Measurements from ENCODE around the gene MAP7. TPM values are rescaled to one million over a fixed set of nuclear protein-coding genes. Genes with fewer than 3 reads are reported as not detected.

MAP7 gene
- total RNA-seq, 6 experiments from 2014 or later: 0.14 to 0.65 (median 0.51) TPM

DNA sequence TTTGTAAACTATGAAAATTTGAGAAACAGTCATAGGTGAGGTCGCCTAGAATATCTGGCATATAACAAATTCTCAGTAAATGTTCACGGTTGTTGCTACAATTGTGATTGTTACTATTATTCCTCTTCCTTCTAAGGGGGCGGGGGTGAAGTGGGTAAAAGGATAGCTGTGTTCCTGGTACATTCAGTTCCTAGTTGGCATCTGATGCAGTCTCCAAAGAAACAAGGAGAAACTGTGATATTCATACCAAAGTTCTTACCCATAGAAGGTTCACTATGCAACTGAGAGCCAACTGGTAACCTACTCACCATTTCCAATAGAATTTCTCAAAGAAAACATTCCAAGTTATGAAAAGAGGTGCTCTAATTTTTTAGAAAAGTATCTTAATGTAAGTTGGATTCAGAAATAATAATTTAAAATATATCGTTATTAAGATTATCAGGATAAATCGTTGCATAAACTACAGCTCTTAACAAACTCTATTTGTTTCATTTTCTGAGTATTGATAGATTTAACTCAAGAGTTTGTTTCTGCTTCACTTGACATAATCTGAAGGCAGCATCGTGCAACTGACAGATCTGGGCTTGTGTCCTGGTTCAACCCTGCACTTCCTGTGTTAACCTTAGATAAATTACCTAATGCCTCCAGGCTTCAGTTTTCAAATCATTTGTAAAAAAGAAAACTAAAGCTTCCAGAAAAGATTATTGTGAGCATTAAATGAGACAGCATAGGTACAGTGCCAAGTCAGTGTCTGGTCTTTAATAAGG lies 13.3 kb upstream of the MAP7 start:
- Mint-ChIP-seq H3K36me3 (ENCODE audit: low read depth) (0 out of 2 replicates have a peak, but pooled peaks cover 8% of the 10 kb centered on the region), H3K27ac (no peak overlapping the region; the same call in 1 of the 2 replicates), H3K4me3 (no peak overlapping the region), H3K4me1 (ENCODE audit: low read depth) (no peaks in the 10 kb centered on the region), H3K27me3 (ENCODE audit: insufficient read depth) (no peaks in the 10 kb centered on the region; the same call in 1 of the 2 replicates), H3K9me3 (no peaks in the 10 kb centered on the region)
- DNase-seq: no peak
- TF ChIP-seq, protein P1, sequence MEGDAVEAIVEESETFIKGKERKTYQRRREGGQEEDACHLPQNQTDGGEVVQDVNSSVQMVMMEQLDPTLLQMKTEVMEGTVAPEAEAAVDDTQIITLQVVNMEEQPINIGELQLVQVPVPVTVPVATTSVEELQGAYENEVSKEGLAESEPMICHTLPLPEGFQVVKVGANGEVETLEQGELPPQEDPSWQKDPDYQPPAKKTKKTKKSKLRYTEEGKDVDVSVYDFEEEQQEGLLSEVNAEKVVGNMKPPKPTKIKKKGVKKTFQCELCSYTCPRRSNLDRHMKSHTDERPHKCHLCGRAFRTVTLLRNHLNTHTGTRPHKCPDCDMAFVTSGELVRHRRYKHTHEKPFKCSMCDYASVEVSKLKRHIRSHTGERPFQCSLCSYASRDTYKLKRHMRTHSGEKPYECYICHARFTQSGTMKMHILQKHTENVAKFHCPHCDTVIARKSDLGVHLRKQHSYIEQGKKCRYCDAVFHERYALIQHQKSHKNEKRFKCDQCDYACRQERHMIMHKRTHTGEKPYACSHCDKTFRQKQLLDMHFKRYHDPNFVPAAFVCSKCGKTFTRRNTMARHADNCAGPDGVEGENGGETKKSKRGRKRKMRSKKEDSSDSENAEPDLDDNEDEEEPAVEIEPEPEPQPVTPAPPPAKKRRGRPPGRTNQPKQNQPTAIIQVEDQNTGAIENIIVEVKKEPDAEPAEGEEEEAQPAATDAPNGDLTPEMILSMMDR (IDR thresholded peaks at IDR 0.05): no peak

DNA sequence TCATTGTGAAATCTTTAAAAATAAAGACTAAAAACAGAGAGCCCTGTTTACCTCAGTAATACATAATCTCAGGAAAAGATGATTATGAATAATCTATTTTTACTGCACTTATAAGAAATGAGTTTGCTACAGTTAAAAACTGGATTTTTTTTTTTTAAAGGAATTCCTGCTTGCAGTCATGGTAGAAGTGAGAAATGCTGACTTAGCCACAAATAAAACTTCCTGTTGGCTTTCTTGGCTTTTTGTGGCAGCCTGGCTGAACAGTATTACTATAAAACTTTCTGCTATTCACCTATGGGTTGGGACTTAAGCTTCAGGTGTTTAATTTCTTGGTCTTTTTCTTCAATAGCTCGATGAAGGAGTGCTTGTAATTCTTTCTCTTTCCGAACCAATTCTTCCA lies 12.0 kb upstream of the MAP7 start:
- no peak for DNase-seq
- H3K4me3 Mint-ChIP-seq: no peak overlapping the region
- TF ChIP-seq, protein P1 (IDR thresholded peaks at IDR 0.05): no peak
- 0 out of 2 replicates have a peak, but pooled peaks cover 8% of the 10 kb centered on the region for H3K36me3 Mint-ChIP-seq (ENCODE audit: low read depth)
- H3K4me1 Mint-ChIP-seq (ENCODE audit: low read depth): no peaks in the 10 kb centered on the region
- H3K9me3 Mint-ChIP-seq: no peaks in the 10 kb centered on the region
- H3K27ac Mint-ChIP-seq: no peak overlapping the region
- no peaks in the 10 kb centered on the region; the same call in 1 of the 2 replicates for H3K27me3 Mint-ChIP-seq (ENCODE audit: insufficient read depth)

DNA sequence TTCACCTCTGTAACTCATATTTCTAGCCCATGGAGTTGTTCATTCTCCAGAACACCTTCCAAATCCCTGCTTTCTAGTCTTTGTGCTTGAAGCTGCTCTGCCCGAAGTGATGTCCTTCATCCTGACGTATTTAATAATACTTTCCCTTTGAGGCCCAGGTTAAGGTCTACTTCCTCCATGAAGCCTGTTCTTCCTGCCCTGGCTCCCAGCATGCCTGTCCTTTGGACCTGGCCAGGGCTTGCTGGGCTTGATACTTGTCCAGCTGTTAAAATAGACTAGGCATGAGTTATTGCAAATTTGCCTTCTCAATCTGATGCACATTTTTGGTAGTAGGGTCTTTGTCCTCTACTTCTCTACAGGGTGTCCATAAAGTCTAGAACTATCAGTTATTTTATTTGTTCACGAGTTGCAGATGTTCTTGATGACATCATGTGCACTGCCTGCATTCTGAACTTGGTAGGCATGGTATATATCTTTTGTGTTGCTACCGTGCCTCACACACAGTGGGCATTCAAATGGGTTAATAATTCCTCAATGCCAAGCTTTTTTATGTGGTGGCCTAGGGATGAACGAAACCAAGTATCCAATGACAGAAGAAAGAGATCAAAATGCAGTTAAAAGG lies 3.1 kb upstream of the MAP7 start:
- Mint-ChIP-seq H3K9me3 (no peaks in the 10 kb centered on the region), H3K4me1 (ENCODE audit: low read depth) (no peaks in the 10 kb centered on the region; the same call in 1 of the 2 replicates), H3K4me3 (no peak overlapping the region), H3K27me3 (ENCODE audit: insufficient read depth) (peaks cover 8% of the 10 kb centered on the region; the same call in 1 of the 2 replicates), H3K36me3 (ENCODE audit: low read depth) (no peaks in the 10 kb centered on the region), H3K27ac (no peak overlapping the region)
- TF ChIP-seq, protein P1 (IDR thresholded peaks at IDR 0.05): no peak
- DNase-seq: no peak

DNA sequence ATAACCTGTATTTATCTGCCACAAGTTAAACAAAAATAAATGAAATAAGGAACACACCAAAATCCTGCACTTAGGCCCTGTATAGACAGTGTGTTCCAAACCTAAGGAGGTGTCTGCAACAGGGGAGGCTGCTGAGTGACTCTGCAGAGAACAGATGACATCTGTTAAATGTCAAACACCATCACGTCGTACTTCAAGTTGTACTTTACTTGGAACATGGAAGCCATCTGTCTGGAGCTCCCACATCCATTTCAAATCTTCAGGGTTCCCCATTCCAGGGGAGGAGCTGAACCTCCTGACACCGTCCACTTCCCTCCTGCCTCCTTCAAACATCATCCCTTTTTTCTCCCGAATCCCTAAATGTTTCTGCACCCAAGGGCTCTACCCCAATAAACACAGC lies 1.8 kb upstream of the MAP7 start:
- no peak overlapping the region for H3K4me3 Mint-ChIP-seq
- TF ChIP-seq, protein P1 (IDR thresholded peaks at IDR 0.05): no peak
- H3K27ac Mint-ChIP-seq: no peak overlapping the region
- DNase-seq: no peak
- peaks cover 11% of the 10 kb centered on the region; the same call in 1 of the 2 replicates for H3K27me3 Mint-ChIP-seq (ENCODE audit: insufficient read depth)
- H3K36me3 Mint-ChIP-seq (ENCODE audit: low read depth): no peaks in the 10 kb centered on the region
- no peaks in the 10 kb centered on the region for H3K9me3 Mint-ChIP-seq
- no peaks in the 10 kb centered on the region; the same call in 1 of the 2 replicates for H3K4me1 Mint-ChIP-seq (ENCODE audit: low read depth)

DNA sequence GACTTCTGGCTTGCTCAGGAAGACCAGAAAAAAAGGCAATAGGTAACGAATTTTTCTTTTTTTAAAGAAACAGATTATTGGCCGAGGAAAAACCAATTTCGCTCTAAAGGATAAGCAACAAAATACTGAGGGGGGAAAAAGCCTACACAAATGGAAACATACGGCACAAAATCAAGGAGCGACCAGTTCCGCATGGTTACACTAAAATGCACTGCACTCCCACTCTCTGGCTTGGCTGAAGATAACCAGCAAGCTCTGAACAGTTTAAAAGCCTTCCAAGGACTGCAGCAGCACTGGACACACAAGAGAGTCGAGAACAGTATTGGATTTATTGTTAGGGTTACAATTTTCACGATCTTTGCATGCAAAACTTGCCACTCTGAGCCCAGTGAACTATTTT lies 881 bp upstream of the MAP7 start:
- Mint-ChIP-seq H3K27me3 (ENCODE audit: insufficient read depth) (peaks cover 12% of the 10 kb centered on the region; the same call in 1 of the 2 replicates), H3K27ac (no peak overlapping the region), H3K9me3 (no peaks in the 10 kb centered on the region), H3K36me3 (ENCODE audit: low read depth) (no peaks in the 10 kb centered on the region), H3K4me3 (peak overlapping the region; percentile 54), H3K4me1 (ENCODE audit: low read depth) (no peaks in the 10 kb centered on the region; the same call in 1 of the 2 replicates)
- TF ChIP-seq, protein P1 (IDR thresholded peaks at IDR 0.05): no peak
- DNase-seq: no peak

Data from HFFc6 (cell line).